Fibroblast of pulmonary artery (primary cell): Measurements from ENCODE around the gene KYAT1.

Experiments
- DNase-seq: peaks from one replicate; pipeline ENCODE4 v3.0.0-alpha.2; 2010; ENCODE audit warnings: low read depth
- H3K4me3 ChIP-seq: replicated peaks from 2 replicates; pipeline ENCODE4 v1.5.1; 2011; ENCODE audit warnings: low read depth, mild to moderate bottlenecking, control low read depth, low read length, moderate library complexity
- TF ChIP-seq, protein P1 (sequence below): IDR thresholded peaks from 2 replicates; pipeline ENCODE4 v1.5.1; 2011; ENCODE audit warnings: mild to moderate bottlenecking, control low read depth, low read length, inconsistent platforms; ENCODE audit errors: missing control alignments

KYAT1 gene

GRCh38 chr9:128881884-128882676, at the start of gene KYAT1, which contains the start of gene LRRC8A:
TSS of gene KYAT1 (minus strand) at chr9:128881950. CDS start at chr9:128845405, 36,545 bp downstream.
TSS of gene LRRC8A (plus strand) at chr9:128882133. CDS start at chr9:128907165, 25,032 bp downstream.
- DNase-seq: peak; percentile 95
- H3K4me3 ChIP-seq: peak within 1 kb of the TSS; percentile 93
- TF ChIP-seq, protein P1, sequence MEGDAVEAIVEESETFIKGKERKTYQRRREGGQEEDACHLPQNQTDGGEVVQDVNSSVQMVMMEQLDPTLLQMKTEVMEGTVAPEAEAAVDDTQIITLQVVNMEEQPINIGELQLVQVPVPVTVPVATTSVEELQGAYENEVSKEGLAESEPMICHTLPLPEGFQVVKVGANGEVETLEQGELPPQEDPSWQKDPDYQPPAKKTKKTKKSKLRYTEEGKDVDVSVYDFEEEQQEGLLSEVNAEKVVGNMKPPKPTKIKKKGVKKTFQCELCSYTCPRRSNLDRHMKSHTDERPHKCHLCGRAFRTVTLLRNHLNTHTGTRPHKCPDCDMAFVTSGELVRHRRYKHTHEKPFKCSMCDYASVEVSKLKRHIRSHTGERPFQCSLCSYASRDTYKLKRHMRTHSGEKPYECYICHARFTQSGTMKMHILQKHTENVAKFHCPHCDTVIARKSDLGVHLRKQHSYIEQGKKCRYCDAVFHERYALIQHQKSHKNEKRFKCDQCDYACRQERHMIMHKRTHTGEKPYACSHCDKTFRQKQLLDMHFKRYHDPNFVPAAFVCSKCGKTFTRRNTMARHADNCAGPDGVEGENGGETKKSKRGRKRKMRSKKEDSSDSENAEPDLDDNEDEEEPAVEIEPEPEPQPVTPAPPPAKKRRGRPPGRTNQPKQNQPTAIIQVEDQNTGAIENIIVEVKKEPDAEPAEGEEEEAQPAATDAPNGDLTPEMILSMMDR: no peak

- TF ChIP-seq, protein P1: no peak
- no peak for DNase-seq
- H3K4me3 ChIP-seq: no peak overlapping the region
Measured at GRCh38 chr9:128929560-128929959, 47.8 kb upstream of the KYAT1 start.

DNA sequence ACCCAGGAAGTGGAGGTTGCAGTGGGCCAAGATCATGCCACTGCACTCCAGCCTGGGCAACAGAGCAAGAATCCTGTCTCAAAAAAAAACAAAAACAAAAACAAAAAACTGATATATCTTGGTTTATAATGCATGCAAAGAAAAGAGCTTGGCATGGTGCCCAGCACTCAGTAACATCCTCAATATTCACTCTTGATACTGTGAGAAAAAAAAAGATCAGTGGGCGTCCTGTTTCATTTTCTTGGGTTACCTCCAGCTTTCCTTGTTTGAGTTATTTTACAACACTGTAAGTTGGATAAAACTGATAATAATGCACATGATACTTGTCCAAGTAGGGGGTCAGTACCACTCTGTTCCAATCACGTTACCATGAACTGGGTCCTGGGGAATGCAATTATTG, 46.9 kb upstream of the KYAT1 start:
- TF ChIP-seq, protein P1: no peak
- DNase-seq: no peak
- no peak overlapping the region for H3K4me3 ChIP-seq

GRCh38 chr9:128927731-128928411, 46.1 kb upstream of the KYAT1 start:
- peak; percentile 64 for DNase-seq
- TF ChIP-seq, protein P1: peak; percentile 88
- H3K4me3 ChIP-seq: no peak overlapping the region

- TF ChIP-seq, protein P1: no peak
- H3K4me3 ChIP-seq: no peak overlapping the region
- DNase-seq: no peak
Measured at GRCh38 chr9:128923493-128923883, 41.7 kb upstream of the KYAT1 start.

DNA sequence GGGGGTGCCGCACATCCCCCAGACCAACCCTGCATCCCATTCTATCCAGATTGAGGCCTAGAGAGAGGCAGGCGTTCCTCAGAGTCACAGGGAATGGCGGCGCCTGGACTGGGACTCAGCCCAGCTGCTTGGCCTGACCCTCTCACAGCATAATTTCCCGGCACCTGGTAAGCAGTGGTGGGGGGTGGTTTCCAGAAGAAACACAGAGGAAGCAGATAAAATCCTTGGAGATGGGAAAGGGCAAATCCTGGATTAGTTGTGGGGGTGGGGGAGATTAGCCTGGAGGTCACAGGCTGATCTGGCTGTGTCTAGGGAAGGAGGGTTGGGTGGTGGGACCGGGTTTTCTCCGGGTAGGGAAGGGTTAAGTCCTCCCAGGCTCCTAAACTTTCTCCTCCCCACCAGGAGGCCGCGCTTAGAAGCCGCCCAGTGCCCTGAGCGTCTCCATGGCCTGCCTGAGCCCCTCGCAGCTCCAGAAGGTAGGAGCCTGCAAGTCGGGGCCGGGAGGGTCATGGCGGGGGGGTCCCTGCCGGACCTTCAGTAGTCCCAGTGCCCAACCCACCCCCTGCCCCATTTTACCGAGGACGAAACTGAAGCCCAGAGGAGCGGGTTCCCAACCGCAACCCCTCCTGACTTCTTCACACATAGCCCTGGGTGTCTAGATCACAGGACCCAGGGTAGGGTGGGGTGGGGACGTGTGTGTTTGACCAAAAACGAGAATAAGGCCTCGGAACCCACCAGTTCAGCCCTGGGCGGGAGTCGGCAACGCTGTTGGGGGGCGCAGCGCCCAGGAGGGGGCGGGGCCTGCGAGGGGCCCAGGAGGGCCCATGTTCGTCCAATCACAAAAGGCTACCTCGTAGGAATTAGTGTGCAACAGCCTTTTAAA, 40.4 kb upstream of the KYAT1 start:
- DNase-seq: peak; percentile 60
- TF ChIP-seq, protein P1: no peak
- peak overlapping the region; percentile 55 for H3K4me3 ChIP-seq
